HG03558 (cell line): Measurements from ENCODE around the gene WDR70.
"Not testable (repeated sequence)": the region's sequence is repeated elsewhere in the genome, so short reads cannot be mapped to it uniquely, and the experiment has no call there.

Source experiments
- ATAC-seq: cut with Tn5 transposase; IDR thresholded peaks from one replicate; pipeline ENCODE4 v1.9.1; 2021; ENCODE audit warnings: moderate number of reproducible peaks; ENCODE audit not compliant: unreplicated experiment; ENCODE audit errors: extremely low read depth

The WDR70 gene

GRCh38 chr5:37565062-37565670 lies 186.0 kb downstream of the WDR70 start:
- ATAC-seq, result no peak

- ATAC-seq, result no peak
Observed at GRCh38 chr5:37567566-37567965, 188.4 kb downstream of the WDR70 start.

- no peak for ATAC-seq
Observed at GRCh38 chr5:37568018-37568753, 189.1 kb downstream of the WDR70 start.

- ATAC-seq, result no peak
Observed at GRCh38 chr5:37568893-37569292, 189.8 kb downstream of the WDR70 start.

GRCh38 chr5:37569466-37569865 lies 190.3 kb downstream of the WDR70 start:
- no peak for ATAC-seq

GRCh38 chr5:37570597-37570996 lies 191.5 kb downstream of the WDR70 start:
- no peak for ATAC-seq

GRCh38 chr5:37571985-37572384 lies 192.9 kb downstream of the WDR70 start:
- no peak for ATAC-seq

GRCh38 chr5:37575541-37576489 lies 196.7 kb downstream of the WDR70 start:
- ATAC-seq, result no peak

- ATAC-seq, result no peak
Observed at GRCh38 chr5:37576552-37576951, 197.4 kb downstream of the WDR70 start.

- ATAC-seq, result no peak
Observed at GRCh38 chr5:37578176-37578575, 199.1 kb downstream of the WDR70 start.

GRCh38 chr5:37580106-37580505 lies 201.0 kb downstream of the WDR70 start:
- ATAC-seq, result no peak

- no peak for ATAC-seq
Observed at GRCh38 chr5:37582202-37582601, 203.1 kb downstream of the WDR70 start.

GRCh38 chr5:37593292-37593691 lies 214.2 kb downstream of the WDR70 start:
- ATAC-seq, result not testable (repeated sequence)

GRCh38 chr5:37594864-37595263 lies 215.7 kb downstream of the WDR70 start:
- ATAC-seq, result not testable (repeated sequence)

- no peak for ATAC-seq
Observed at GRCh38 chr5:37598733-37599132, 219.6 kb downstream of the WDR70 start.

GRCh38 chr5:37601163-37601562 lies 222.0 kb downstream of the WDR70 start:
- ATAC-seq, result no peak

- ATAC-seq, result no peak
Observed at GRCh38 chr5:37603072-37603471, 224.0 kb downstream of the WDR70 start.

GRCh38 chr5:37604290-37604689 lies 225.2 kb downstream of the WDR70 start:
- no peak for ATAC-seq

GRCh38 chr5:37606148-37606547 lies 227.0 kb downstream of the WDR70 start:
- ATAC-seq, result no peak

GRCh38 chr5:37606632-37607248 lies 227.6 kb downstream of the WDR70 start:
- ATAC-seq, result no peak
